Activated CD8-positive, alpha-beta memory T cell treated with anti-CD3 and anti-CD28 coated beads for 4 hours (primary cell): ENCODE data around the gene MYO1D.
"Not testable (repeated sequence)": the region's sequence is repeated elsewhere in the genome, so short reads cannot be mapped to it uniquely, and the experiment has no call there.

Experiments used
- DNase-seq, 2 donors: peaks; one replicate each; pipeline ENCODE4 v3.0.0-alpha.2; 2020; ENCODE audit warnings: low read depth in 2 of 2

MYO1D gene

GRCh38 chr17:32464374-32464773 lies 412.6 kb downstream of the MYO1D start:
- DNase-seq = no peak

- DNase-seq = no peak
Observed at GRCh38 chr17:32463304-32463703, 413.6 kb downstream of the MYO1D start.

GRCh38 chr17:32461853-32462617 lies 414.9 kb downstream of the MYO1D start:
- DNase-seq = peak; percentile 33 to 40

GRCh38 chr17:32461498-32461852 lies 415.4 kb downstream of the MYO1D start:
- no peak for DNase-seq

GRCh38 chr17:32460054-32460453 lies 416.9 kb downstream of the MYO1D start:
- no peak for DNase-seq

GRCh38 chr17:32458371-32458770 lies 418.6 kb downstream of the MYO1D start:
- no peak for DNase-seq

- no peak for DNase-seq
Observed at GRCh38 chr17:32453370-32453769, 423.6 kb downstream of the MYO1D start.

GRCh38 chr17:32452281-32452680 lies 424.6 kb downstream of the MYO1D start:
- DNase-seq = no peak

- no peak for DNase-seq
Observed at GRCh38 chr17:32451879-32452278, 425.0 kb downstream of the MYO1D start.

GRCh38 chr17:32450379-32450778 lies 426.5 kb downstream of the MYO1D start:
- not testable (repeated sequence) for DNase-seq

GRCh38 chr17:32449963-32450362 lies 427.0 kb downstream of the MYO1D start:
- DNase-seq = no peak

- no peak for DNase-seq
Observed at GRCh38 chr17:32446949-32447348, 430.0 kb downstream of the MYO1D start.

- no peak for DNase-seq
Observed at GRCh38 chr17:32445971-32446370, 431.0 kb downstream of the MYO1D start.

GRCh38 chr17:32445497-32445896 lies 431.4 kb downstream of the MYO1D start:
- DNase-seq = no peak

- DNase-seq = peak in 1 of 2 donors; percentile 34
Observed at GRCh38 chr17:32445074-32445415, 431.9 kb downstream of the MYO1D start.

GRCh38 chr17:32444301-32445073 lies 432.4 kb downstream of the MYO1D start, which contains the start of gene PSMD11:
PSMD11 (plus strand) TSS chr17:32444510; CDS start chr17:32444524, 14 bp downstream.
- peak; percentile 96 to 98 for DNase-seq

- DNase-seq = no peak
Observed at GRCh38 chr17:32443827-32444300, 433.1 kb downstream of the MYO1D start.
